Measurements from ENCODE around the gene PLP2. TPM values are rescaled to one million over a fixed set of nuclear protein-coding genes. Genes with fewer than 3 reads are reported as not detected.
"Not testable (repeated sequence)": the region's sequence is repeated elsewhere in the genome, so short reads cannot be mapped to it uniquely, and the experiment has no call there.

The PLP2 gene
- total RNA-seq (2014; rRNA removed; shearing (Covaris generic)) = 70.3 and 80.8 TPM in 2 replicates

DNA sequence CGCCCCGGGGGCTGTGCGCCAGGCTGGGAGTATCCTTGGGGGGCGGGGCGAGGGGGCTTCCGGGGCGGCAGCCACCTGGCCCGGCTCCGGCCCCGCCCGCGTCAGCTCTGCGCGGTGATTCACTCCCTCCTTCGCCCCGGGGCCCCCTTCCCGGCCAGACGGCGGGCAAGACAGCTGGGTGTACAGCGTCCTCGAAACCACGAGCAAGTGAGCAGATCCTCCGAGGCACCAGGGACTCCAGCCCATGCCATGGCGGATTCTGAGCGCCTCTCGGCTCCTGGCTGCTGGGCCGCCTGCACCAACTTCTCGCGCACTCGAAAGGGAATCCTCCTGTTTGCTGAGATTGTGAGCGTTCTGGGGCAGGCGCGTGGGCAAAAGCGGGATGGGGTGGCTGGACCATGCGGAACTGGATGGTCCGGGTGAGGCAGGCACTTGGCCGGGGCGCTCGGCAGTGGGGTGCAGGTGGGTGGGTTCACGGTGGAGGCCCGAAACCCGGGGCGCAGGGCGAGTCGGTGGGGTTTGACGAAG, at the start of gene PLP2:
PLP2 (plus strand) TSS at position 147 of the 528 bp plus-strand sequence; CDS start at position 250, 103 bp downstream.
- peak; percentile 57 for DNase-seq (ENCODE audit: low spot score)

- no peak for DNase-seq (ENCODE audit: low spot score)
Observed at GRCh38 chrX:49122499-49122898, 49.2 kb upstream of the PLP2 start.

GRCh38 chrX:49127742-49128258, 43.9 kb upstream of the PLP2 start:
- not testable (repeated sequence) for DNase-seq (ENCODE audit: low spot score)

DNA sequence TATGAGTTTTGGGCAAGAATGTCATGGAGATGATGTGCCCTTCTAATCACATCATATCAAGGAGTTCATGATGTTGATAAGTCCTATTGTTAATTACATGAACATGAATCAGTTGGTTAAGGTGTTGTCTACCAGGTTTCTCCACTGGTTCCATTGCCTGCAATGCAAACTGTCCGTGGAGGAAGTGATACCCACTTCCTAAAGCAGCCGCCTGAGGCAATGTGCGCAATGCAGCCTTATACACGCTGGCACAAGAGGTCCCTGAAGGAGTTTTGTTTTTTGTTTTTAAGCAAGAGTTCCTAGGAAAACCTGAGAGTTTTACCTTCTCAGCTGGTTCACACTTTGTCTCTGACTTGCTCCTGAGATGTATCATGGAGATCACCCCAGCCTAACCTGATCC, 42.3 kb upstream of the PLP2 start:
- DNase-seq (ENCODE audit: low spot score) = no peak

- DNase-seq (ENCODE audit: low spot score) = not testable (repeated sequence)
Observed at GRCh38 chrX:49132275-49132674, 39.4 kb upstream of the PLP2 start.

DNA sequence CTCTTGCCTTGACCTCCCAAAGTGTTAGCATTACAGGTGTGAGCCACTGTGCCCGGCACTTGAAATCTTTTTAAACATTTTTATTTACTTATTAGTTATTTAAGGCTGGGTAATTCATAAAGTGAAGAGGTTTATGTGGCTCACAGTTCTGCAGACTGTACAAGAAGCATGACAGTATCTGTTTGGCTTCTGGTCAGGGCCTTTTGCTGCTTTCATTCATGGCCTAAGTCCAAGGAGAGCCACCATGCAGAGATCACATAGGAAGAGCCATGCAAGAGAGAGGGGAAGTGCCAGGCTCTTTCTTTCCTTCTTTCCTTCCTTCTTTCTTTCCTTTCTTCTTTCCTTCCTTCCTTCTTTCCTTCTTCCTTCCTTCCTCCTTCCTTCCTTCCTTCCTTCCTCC, 37.9 kb upstream of the PLP2 start:
- DNase-seq (ENCODE audit: low spot score) = no peak

DNA sequence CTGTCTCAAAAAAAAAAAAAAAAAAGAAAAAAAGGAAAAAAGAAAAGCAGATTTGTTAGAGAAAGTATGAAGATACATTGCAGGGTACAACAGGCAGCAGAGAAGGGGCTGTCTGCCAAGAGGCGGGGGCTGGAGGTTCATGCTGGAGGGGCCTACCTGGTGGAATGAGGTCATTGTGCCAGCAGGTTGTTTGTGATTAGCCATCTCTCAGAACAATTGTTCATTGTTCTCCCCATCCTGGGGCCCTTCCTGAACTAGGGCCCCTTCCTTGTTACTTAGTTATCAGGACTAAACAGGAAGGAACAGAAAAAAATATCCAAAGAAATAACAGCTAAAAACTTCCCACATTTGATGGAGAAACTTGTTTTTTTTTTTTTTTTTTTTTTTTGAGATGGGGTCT, 34.2 kb upstream of the PLP2 start:
- no peak for DNase-seq (ENCODE audit: low spot score)

GRCh38 chrX:49139713-49140112, 32.0 kb upstream of the PLP2 start:
- DNase-seq (ENCODE audit: low spot score) = no peak

DNA sequence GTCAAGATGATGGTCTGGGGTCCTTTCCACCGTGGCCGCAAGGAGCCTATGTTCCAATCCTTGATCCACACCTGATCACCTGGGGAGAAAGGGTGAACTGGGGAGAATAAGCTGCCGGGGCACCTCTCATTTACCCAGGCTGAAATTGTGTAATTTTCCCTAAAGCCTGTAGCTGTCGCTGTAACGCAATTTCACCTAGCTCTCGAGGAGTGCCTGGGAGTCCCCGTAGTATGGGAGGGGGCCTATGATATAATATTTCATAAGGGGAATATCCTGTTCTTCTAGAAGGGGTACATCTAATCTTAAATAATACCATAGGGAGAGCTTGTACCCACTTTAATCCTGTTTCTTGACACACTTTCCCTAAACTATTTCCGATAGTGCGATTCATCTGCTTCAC, 29.4 kb upstream of the PLP2 start:
- not testable (repeated sequence) for DNase-seq (ENCODE audit: low spot score)

DNA sequence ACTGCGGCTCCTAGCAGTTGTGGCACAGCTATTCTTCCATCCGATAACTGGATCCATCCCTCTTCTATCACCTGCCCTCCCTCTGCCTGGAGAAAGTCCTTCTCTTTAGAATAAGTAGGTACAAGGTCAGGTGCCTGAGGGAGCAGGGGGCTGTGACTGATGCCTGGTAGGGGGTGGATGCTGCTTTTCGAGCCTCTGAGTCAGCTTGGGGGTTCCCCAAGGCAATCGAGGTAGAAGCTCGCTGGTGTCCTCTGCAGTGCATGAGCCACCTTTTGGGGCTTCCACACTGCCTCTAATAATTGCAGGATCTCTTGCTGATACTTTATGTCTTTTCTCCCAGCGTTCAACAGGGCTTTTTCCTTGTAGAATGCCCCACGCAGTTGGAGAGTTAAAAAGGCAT, 28.5 kb upstream of the PLP2 start:
- not testable (repeated sequence) for DNase-seq (ENCODE audit: low spot score)

- DNase-seq (ENCODE audit: low spot score) = no peak
Observed at GRCh38 chrX:49147282-49147681, 24.4 kb upstream of the PLP2 start.

DNA sequence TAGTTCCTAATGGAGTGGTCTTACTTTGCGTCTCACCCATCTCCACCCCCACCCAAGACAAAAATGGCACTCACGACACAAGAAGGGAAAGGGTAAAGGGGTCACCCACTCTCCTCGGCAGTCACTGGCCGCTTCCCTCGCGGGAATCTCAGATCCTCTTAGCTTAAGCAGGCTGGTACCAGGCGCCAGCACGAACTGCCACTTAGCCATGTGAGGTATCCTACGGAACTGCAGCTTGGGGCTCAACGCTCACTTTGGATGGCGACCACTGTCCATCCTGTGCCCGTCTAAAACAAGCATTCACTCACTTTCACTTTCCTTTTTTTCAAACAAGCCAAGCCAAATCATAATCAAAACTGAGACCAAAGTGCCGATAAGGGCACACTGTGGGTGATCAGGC, 23.8 kb upstream of the PLP2 start:
- DNase-seq (ENCODE audit: low spot score) = no peak

DNA sequence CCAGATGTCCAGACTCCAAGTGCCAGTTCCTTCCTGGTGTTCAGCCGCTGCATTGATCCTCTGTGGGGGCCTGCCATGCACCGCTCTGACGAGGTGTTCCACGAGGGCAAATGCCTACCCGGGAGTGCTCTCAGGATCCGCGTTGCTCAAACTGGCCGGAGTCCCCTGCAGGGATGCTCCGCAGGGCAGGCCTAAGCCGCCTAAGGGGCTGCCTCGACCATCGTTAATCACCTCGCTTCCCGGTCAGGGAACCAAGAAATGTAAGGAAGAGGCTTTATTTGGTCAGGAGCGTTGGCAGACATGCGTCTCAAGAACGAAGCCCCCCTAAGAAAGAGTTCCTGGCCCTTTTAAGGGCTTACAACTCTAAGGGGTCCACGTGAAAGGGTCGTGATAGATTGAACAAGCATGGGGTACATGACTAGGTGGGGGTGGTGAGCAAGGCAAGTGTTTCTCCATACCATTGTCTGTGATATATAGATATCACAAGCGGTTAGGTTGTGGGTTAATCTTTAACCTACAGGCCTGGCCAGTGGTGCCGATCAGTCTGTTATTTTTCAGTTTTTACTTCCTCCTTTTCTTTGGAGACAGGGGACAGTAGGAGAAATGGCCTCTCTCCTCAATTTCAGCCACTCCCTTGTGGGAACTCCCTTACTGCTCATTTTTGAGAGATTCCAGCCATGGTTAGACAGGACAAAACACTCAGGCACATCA, 23.2 kb upstream of the PLP2 start:
- not testable (repeated sequence) for DNase-seq (ENCODE audit: low spot score)

DNA sequence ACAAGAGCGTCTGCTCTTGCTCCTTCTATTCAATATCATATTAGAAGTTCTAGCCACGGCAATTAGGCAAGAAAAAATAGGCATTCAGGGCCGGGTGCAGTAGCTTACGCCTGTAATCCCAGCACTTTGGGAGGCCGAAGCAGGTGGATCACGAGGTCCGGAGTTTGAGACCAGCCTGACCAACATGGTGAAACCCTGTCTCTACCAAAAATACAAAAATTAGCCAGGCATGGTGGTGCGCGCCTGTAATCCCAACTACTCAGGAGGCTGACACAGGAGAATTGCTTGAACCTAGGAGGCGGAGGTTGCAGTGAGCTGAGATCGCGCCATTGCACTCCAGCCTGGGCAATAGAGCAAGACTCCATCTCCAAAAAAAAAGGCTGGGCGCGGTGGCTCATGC, 22.4 kb upstream of the PLP2 start:
- not testable (repeated sequence) for DNase-seq (ENCODE audit: low spot score)

DNA sequence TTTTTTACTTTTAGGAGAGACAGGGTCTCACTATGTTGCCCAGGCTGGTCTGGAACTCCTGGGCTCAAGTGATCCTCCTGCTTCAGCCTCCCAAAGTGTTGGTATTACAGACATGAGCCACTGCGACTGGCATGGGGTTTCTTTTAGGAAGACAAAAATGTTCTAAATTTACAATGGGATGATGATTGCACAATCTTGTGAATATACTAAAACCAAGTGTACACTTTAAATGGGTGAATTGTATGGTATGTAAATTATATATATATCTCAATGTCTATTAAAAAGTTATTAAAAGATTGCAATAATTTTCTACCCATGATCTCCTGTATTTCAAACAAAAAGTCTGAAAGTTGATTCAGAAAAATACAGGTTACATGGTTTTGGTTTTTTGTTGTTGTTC, 18.2 kb upstream of the PLP2 start:
- no peak for DNase-seq (ENCODE audit: low spot score)

GRCh38 chrX:49155243-49155899, 16.3 kb upstream of the PLP2 start:
- DNase-seq (ENCODE audit: low spot score) = peak; percentile 50

- DNase-seq (ENCODE audit: low spot score) = peak; percentile 64
Observed at GRCh38 chrX:49155900-49156837, 15.5 kb upstream of the PLP2 start.

- no peak for DNase-seq (ENCODE audit: low spot score)
Observed at GRCh38 chrX:49157194-49157593, 14.5 kb upstream of the PLP2 start.

- DNase-seq (ENCODE audit: low spot score) = no peak
Observed at GRCh38 chrX:49160908-49161307, 10.8 kb upstream of the PLP2 start.

- no peak for DNase-seq (ENCODE audit: low spot score)
Observed at GRCh38 chrX:49161632-49162031, 10.1 kb upstream of the PLP2 start.

DNA sequence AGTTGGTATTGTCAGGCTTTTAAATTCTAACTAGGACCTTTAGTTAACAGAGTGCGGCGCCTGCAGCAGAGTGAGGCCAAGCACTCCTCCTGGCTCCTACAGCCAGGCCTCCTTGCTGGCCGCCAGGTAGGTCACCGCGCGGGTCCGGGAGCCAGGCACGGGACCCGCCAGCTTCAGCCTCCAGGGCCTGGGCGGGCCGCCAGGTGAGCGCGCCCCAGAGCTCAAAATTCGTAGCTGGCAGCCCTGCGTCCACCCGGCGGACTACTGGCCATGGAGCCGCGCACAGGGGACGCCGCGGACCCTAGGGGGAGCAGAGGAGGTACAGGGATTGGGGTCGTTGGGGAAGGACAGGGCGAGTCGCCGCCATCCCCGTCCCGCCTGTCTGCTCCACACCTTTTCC, 9.1 kb upstream of the PLP2 start, which contains the start of gene MAGIX:
MAGIX (plus strand) TSS at position 139 of the 400 bp plus-strand sequence; CDS start at position 271, 132 bp downstream.
- DNase-seq (ENCODE audit: low spot score) = no peak

Measured in A172 (cell line).